ENCODE data around the gene ST3GAL5. TPM values are rescaled to one million over a fixed set of nuclear protein-coding genes. Genes with fewer than 3 reads are reported as not detected.

The ST3GAL5 gene
- total and polyA plus RNA-seq, 8 donors = 58.4 to 108 (median 93.9) TPM

DNA sequence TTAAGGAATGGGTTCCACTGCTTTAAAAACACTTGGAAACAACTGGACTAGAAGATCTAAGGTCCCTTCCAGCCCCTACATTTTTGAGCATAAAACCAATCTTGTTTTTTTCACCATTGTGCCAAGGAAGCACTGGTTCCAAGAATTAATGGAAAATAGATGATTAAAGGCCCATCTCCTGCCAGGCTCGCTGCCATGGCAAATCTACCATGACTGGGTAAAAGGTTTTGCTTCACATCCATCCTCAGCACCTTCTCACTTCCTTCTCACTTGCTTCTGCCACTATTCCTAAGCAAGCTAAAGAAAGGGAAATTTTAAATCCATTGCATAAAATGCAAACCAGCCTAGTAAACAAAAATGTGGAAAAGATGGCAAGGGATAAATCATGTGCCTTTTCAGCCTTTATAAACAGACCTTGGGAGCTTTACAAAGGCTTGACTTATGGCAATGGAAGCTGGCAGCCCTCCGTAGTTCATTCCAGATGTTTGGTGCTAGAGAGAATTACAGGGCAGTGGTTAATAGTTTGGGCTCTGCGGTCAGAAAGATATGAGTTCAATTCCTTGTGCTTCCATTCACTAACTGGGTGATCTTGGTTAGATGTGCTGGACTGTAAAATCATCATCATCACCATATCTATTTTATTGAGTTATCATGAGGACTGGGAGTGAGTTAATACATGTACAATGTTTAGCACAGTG, 27.0 kb upstream of the ST3GAL5 start:
- no peaks in the 10 kb centered on the region for H3K9me3 ChIP-seq

DNA sequence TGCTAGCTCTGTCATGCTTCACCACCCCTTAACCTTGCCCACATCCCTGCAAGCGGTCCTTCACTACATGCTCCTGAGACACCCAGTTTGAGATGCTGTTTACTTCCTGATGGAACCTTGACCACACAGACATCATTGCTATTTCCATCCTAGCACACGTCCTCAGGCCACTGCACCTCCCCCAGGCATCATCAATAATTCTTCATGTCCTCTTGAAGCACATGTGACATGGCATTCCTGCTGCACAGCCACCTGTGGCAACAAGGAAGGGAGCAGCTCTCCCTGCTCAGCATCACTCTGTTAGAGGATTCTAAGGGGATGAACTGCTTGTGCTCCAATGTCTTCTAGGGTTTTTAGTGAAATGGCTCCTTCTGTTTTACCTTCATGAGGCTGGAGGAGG, 26.1 kb upstream of the ST3GAL5 start:
- DNase-seq (no peak), ATAC-seq (no peak)
- Histone ChIP-seq H3K27ac (no peak overlapping the region), H3K4me1 (peaks cover 0 to 5% of the 10 kb centered on the region in 2 donors), H3K9me3 (no peaks in the 10 kb centered on the region), H3K36me3 (no peaks in the 10 kb centered on the region), H3K27me3 (no peaks in the 10 kb centered on the region), H3K4me3 (no peak overlapping the region)
- TF ChIP-seq, protein P1, sequence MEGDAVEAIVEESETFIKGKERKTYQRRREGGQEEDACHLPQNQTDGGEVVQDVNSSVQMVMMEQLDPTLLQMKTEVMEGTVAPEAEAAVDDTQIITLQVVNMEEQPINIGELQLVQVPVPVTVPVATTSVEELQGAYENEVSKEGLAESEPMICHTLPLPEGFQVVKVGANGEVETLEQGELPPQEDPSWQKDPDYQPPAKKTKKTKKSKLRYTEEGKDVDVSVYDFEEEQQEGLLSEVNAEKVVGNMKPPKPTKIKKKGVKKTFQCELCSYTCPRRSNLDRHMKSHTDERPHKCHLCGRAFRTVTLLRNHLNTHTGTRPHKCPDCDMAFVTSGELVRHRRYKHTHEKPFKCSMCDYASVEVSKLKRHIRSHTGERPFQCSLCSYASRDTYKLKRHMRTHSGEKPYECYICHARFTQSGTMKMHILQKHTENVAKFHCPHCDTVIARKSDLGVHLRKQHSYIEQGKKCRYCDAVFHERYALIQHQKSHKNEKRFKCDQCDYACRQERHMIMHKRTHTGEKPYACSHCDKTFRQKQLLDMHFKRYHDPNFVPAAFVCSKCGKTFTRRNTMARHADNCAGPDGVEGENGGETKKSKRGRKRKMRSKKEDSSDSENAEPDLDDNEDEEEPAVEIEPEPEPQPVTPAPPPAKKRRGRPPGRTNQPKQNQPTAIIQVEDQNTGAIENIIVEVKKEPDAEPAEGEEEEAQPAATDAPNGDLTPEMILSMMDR (IDR thresholded peaks at IDR 0.05) = no peak
- intact Hi-C loops (cut with DNase I) = no loop called here

More for the DNA sequence above, 27.0 kb upstream of the ST3GAL5 start:
- no peak overlapping the region for H3K27ac ChIP-seq
- DNase-seq (no peak), ATAC-seq (no peak)
- H3K36me3 ChIP-seq = no peaks in the 10 kb centered on the region
- no peaks in the 10 kb centered on the region for H3K27me3 ChIP-seq
- intact Hi-C loops (cut with DNase I) = no loop called here
- no peak overlapping the region for H3K4me3 ChIP-seq
- peaks cover 0 to 4% of the 10 kb centered on the region in 2 donors for H3K4me1 ChIP-seq
- TF ChIP-seq, protein P1 (IDR thresholded peaks at IDR 0.05) = no peak

DNA sequence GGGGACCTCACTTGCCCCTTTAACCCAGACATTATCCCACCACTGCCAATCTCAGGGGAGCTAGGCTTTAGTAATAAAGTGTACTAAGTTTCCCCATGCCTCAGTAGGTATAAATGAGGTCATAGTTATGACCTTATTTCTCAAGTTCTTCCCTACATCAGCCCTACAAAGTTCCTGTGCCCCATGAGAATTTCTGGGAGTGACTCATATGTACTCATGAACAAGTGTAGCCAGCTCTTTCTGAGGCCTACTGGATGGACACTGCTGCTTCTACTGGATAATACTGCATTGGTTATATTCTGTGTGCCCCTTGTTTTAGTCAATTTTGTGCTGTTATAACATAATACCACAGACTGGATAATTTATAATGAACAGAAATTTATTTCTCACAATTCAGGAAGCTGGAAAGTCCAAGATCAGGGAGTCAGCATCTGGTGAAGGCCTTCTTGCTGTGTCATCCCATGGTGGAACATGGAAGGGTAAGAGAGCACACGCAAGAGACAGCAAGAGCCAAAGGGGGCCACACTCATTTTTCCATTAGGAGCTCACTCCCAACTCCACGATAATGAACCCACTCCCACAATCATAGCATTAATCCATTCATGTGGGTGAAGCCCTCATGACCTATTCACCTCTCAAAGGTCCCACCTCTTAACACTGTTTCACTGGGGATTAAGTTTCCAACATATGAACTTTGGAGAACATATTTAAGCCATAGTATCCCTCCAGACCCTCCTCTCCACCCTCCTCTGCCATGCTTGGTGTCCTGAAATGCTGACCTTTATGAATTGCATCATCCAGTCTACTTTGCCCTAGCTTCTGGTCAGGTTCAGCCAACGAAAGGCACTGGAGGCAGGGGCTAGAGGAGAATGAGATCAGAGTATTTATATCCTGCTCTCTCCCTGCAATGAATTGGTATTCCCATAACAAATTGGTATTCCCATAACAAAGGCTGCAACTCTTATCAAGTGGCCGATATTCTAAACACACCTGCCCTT, 25.4 kb upstream of the ST3GAL5 start:
- no peak overlapping the region for H3K4me3 ChIP-seq
- no peaks in the 10 kb centered on the region for H3K27me3 ChIP-seq
- H3K4me1 ChIP-seq = peaks cover 0 to 5% of the 10 kb centered on the region in 2 donors
- H3K27ac ChIP-seq = no peak overlapping the region
- DNase-seq (no peak), ATAC-seq (peak; percentile 29)
- no peaks in the 10 kb centered on the region for H3K9me3 ChIP-seq
- H3K36me3 ChIP-seq = no peaks in the 10 kb centered on the region
- TF ChIP-seq, protein P1 (IDR thresholded peaks at IDR 0.05) = no peak
- intact Hi-C loops (cut with DNase I) = no loop called here

DNA sequence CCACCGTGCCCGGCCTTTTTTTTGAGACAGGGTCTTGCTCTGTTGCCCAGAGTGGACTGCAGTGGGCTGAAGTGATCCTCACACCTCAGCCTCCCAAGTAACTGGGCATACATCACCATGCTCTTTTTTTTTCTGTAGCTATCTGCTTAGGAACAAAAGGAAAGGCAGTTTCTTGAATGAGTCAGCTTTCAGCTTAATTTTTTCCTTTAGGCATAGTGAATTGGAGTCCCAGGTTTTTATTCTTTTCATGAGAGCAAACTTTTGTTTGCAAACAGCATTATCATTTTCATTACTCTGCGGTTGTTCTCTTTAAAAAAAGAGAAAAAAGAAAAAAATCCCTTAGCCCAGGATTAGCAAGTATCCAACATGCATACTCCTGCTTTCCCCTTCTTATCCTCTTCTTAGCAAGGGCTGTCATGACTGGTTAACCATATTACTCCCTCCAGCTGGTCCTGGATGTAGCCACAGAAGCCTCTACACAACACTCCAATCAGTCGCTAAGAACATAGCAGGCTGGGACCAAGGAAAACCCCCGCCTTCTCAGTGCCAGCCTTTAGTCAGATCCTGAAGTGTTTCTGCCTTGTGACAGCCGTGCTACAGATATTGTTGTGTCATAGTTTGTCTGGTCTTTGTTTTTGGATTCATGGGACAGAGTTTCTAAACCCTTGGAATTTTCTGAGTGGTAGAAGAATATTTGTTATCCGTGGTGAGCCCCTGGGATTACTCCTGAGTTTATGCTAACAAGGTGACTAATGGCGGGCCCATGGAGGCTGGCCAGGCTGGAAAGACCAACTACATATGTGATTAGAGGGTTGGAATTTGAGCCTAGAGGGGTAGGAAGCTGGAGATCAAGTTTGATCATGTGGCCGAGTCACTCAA, 23.3 kb upstream of the ST3GAL5 start:
- peak; percentile 76 for ATAC-seq
- TF ChIP-seq, protein P1 (IDR thresholded peaks at IDR 0.05) = no peak
- no peaks in the 10 kb centered on the region for H3K27me3 ChIP-seq
- H3K4me1 ChIP-seq = peaks cover 0 to 5% of the 10 kb centered on the region in 2 donors
- no peak overlapping the region for H3K4me3 ChIP-seq
- no peaks in the 10 kb centered on the region for H3K36me3 ChIP-seq
- intact Hi-C loops (cut with DNase I) = no loop called here
- peak overlapping the region; percentile 3 to 20 for H3K27ac ChIP-seq
- no peak for DNase-seq
- H3K9me3 ChIP-seq = no peaks in the 10 kb centered on the region
